OCI-LY1 (cell line): Measurements from ENCODE around the gene AHCYL1.

Source experiments
- CTCF ChIP-seq: fragments of 200-600 bp; sonication (generic), shearing (Covaris generic); IDR thresholded peaks from 2 replicates; pipeline ENCODE4 v1.5.1; 2017; ENCODE audit warnings: mild to moderate bottlenecking, antibody characterized with exemption, low read length, moderate library complexity, mixed read lengths
- EZH2 ChIP-seq: fragments of 200-600 bp; sonication (generic), shearing (Covaris generic); IDR thresholded peaks from 2 replicates; pipeline ENCODE4 v1.8.0; 2017; ENCODE audit warnings: borderline replicate concordance, mixed run types, mild to moderate bottlenecking, antibody characterized with exemption, low read length, moderate library complexity, mixed read lengths

- TF ChIP-seq CTCF (no peak), EZH2 (no peak)
Observed at GRCh38 chr1:109959632-109959973, 25.0 kb upstream of the AHCYL1 start.
